Smooth muscle cell (in vitro differentiated cells): ENCODE results near the gene LGALS14. TPM values are rescaled to one million over a fixed set of nuclear protein-coding genes. Genes with fewer than 3 reads are reported as not detected.
"Not testable (repeated sequence)": the region's sequence is repeated elsewhere in the genome, so short reads cannot be mapped to it uniquely, and the experiment has no call there.

Experiments used
- DNase-seq: peaks from one replicate; lab custom pipeline; 2025; ENCODE audit not compliant: unreplicated experiment; lab: John Stamatoyannopoulos, UW
- H2AFZ ChIP-seq: fragments of 200-600 bp; sonication (generic); 2 replicates; pipeline ENCODE4 v1.6.0; 2016; ENCODE audit warnings: antibody characterized with exemption, low read depth, mild to moderate bottlenecking
- H3F3A ChIP-seq: fragments of 200-600 bp; sonication (generic); 2 replicates; pipeline ENCODE4 v1.6.0; 2017; ENCODE audit warnings: antibody characterized with exemption, low read depth
- H3K27ac ChIP-seq: fragments of 200-600 bp; sonication (generic); 2 replicates; pipeline ENCODE4 v1.5.1; 2016; ENCODE audit warnings: low read depth, mild to moderate bottlenecking
- H3K27me3 ChIP-seq: fragments of 200-600 bp; sonication (generic); 2 replicates; pipeline ENCODE4 v1.6.1; 2016; ENCODE audit warnings: low read depth, mild to moderate bottlenecking
- H3K36me3 ChIP-seq: fragments of 200-600 bp; sonication (generic); 2 replicates; pipeline ENCODE4 v1.5.1; 2016; ENCODE audit warnings: low read depth
- H3K4me1 ChIP-seq: fragments of 200-600 bp; sonication (generic); 2 replicates; pipeline ENCODE4 v1.5.1; 2016; ENCODE audit warnings: low read depth
- H3K4me2 ChIP-seq: fragments of 200-600 bp; sonication (generic); 2 replicates; pipeline ENCODE4 v1.6.0; 2016; ENCODE audit warnings: mild to moderate bottlenecking
- H3K4me3 ChIP-seq: fragments of 200-600 bp; sonication (generic); 2 replicates; pipeline ENCODE4 v1.5.1; 2016; ENCODE audit warnings: mild to moderate bottlenecking
- H3K79me2 ChIP-seq: fragments of 200-600 bp; sonication (generic); 2 replicates; pipeline ENCODE4 v1.6.0; 2016; ENCODE audit warnings: low read depth, mild to moderate bottlenecking
- H3K9ac ChIP-seq: fragments of 200-600 bp; sonication (generic); 2 replicates; pipeline ENCODE4 v1.6.0; 2016; ENCODE audit warnings: low read depth
- H3K9me3 ChIP-seq: fragments of 200-600 bp; sonication (generic); replicated peaks from 2 replicates; pipeline ENCODE4 v1.5.1; 2016; ENCODE audit warnings: low read depth
- H4K20me1 ChIP-seq: fragments of 200-600 bp; sonication (generic); 2 replicates; pipeline ENCODE4 v1.6.0; 2016; ENCODE audit warnings: low read depth
- WGBS: methylation state at CpG from one replicate; pipeline ENCODE4 v1.1.7; 2016; ENCODE audit warnings: low lambda C conversion rate; 5-methylcytosine and 5-hydroxymethylcytosine counted together
- polyA plus RNA-seq: library from polyadenylated mRNA; unstranded; fragments of >200 nt; fragmentation: Nextera tagmentation; extraction: Ambion mirVana; gene quantifications from 2 replicates; pipeline ENCODE4 v1.2.1, GENCODE V29; 2016
- total RNA-seq: library from RNA; depleted of rRNA; stranded (reverse); fragments of >200 nt; gene quantifications from 2 replicates; pipeline ENCODE4 v1.2.3, GENCODE V29; 2014
- TF ChIP-seq, protein P1 (sequence below): fragments of 200-600 bp; sonication (generic); IDR thresholded peaks from 2 replicates; pipeline ENCODE4 v1.5.1; 2017; ENCODE audit warnings: borderline replicate concordance, mild to moderate bottlenecking, antibody characterized with exemption; ENCODE audit not compliant: insufficient read depth, poor library complexity, severe bottlenecking

The LGALS14 gene
- total and polyA plus RNA-seq, 2 experiments from 2014 or later: not detected

DNA sequence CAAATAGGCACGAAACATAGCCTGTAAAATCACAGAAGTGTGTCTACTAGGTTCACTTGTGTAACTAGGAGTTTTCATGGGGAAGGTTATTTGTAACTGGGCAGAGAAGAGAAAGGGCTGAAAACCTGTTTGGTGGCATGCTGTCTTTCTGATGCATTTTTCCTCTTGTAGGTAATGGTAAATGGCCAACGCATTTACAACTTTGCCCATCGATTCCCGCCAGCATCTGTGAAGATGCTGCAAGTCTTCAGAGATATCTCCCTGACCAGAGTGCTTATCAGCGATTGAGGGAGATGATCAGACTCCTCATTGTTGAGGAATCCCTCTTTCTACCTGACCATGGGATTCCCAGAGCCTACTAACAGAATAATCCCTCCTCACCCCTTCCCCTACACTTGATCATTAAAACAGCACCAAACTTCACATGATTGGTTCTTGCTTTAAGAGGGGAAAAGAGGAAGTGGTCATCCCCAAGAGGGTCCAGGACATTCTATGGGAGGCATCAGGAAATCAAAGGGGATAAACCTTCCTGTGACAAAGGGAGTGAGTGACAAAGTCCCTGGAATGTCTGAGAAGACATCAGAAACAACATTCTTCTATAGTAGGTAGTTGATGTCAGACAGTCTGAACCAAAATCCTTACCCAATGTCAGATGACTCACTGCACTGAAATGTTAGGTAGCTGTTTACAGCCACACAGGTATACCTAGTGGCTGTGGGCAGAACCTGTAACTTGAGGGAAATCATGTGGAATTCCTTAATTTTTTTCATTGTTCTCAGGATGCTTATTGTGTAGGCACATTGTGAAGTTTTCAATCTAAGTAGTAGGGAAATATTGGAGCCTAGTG, 5.0 kb downstream of the LGALS14 start:
- no peaks in the 10 kb centered on the region for H3K9me3 ChIP-seq
- no peak for DNase-seq
- no peak overlapping the region for H3K4me3 ChIP-seq
- H3K27ac ChIP-seq: peak overlapping the region; percentile 30
- H3K4me2 ChIP-seq: no peak overlapping the region
- no peak overlapping the region for H2AFZ ChIP-seq
- H3K27me3 ChIP-seq: no peaks in the 10 kb centered on the region
- TF ChIP-seq, protein P1, sequence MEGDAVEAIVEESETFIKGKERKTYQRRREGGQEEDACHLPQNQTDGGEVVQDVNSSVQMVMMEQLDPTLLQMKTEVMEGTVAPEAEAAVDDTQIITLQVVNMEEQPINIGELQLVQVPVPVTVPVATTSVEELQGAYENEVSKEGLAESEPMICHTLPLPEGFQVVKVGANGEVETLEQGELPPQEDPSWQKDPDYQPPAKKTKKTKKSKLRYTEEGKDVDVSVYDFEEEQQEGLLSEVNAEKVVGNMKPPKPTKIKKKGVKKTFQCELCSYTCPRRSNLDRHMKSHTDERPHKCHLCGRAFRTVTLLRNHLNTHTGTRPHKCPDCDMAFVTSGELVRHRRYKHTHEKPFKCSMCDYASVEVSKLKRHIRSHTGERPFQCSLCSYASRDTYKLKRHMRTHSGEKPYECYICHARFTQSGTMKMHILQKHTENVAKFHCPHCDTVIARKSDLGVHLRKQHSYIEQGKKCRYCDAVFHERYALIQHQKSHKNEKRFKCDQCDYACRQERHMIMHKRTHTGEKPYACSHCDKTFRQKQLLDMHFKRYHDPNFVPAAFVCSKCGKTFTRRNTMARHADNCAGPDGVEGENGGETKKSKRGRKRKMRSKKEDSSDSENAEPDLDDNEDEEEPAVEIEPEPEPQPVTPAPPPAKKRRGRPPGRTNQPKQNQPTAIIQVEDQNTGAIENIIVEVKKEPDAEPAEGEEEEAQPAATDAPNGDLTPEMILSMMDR: no peak
- WGBS: 82% methylated on average over 5 of the region's 5 CpGs
- H3K9ac ChIP-seq: no peak overlapping the region
- no peaks in the 10 kb centered on the region for H3F3A ChIP-seq
- no peaks in the 10 kb centered on the region for H3K79me2 ChIP-seq
- H4K20me1 ChIP-seq: no peaks in the 10 kb centered on the region
- H3K4me1 ChIP-seq: no peaks in the 10 kb centered on the region
- no peaks in the 10 kb centered on the region for H3K36me3 ChIP-seq

DNA sequence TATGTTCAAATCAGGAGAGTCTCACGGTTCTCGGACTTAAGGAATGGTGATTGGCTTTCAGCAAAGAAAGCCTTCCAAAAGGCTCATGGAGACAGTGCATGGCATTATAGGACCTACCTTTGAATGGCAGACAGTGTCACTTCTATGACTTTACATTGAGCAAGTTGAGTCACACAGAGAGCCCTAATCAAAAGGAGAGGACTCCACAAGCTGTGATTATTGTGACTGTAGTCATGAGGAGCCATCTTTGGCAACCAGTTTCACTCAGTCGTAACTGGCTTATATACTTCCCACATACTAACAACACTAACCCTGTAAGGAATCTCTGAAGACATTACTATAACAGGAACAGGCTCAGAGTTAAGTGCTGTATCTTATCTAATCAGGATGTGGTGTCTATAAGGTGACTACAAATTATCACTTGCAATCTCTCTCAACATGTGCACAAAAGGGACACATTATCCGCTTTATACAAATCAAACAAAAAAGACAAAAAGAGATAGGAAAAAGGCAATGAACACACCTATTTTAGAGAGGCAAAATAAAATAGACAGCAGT, 6.1 kb downstream of the LGALS14 start:
- no peaks in the 10 kb centered on the region for H4K20me1 ChIP-seq
- H3K4me2 ChIP-seq: no peak overlapping the region
- H3K4me3 ChIP-seq: no peak overlapping the region
- no peaks in the 10 kb centered on the region for H3K79me2 ChIP-seq
- 87% methylated on average over 4 of the region's 4 CpGs for WGBS
- no peaks in the 10 kb centered on the region for H3K27me3 ChIP-seq
- DNase-seq: no peak
- no peaks in the 10 kb centered on the region for H3F3A ChIP-seq
- H3K9me3 ChIP-seq: no peaks in the 10 kb centered on the region
- no peak overlapping the region for H2AFZ ChIP-seq
- no peak overlapping the region for H3K9ac ChIP-seq
- no peak overlapping the region for H3K27ac ChIP-seq
- H3K4me1 ChIP-seq: no peaks in the 10 kb centered on the region
- TF ChIP-seq, protein P1: no peak
- no peaks in the 10 kb centered on the region for H3K36me3 ChIP-seq

DNA sequence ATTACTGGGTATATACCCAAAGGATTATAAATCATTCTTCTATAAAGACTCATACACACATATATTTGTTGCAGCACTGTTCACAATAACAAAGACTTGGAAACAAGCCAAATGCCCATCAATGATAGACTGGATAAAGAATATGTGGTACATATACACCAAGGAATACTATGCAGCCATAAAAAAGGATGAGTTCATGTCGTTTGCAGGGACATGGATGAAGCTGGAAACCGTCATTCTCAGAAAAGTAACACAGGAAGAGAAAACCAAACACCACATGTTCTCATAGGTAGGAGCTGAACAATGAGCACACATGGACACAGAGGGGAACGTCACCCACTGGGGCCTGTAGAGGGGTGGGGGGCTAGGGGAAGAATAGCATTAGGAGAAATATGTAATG, 15.9 kb downstream of the LGALS14 start:
- H3F3A ChIP-seq, H3K9ac ChIP-seq, H3K4me2 ChIP-seq, H4K20me1 ChIP-seq, H3K27ac ChIP-seq, H3K9me3 ChIP-seq, H3K27me3 ChIP-seq, DNase-seq, H2AFZ ChIP-seq, H3K36me3 ChIP-seq, H3K4me1 ChIP-seq, H3K79me2 ChIP-seq, H3K4me3 ChIP-seq: not testable (repeated sequence)
- WGBS: 72% methylated on average over 3 of the region's 3 CpGs

DNA sequence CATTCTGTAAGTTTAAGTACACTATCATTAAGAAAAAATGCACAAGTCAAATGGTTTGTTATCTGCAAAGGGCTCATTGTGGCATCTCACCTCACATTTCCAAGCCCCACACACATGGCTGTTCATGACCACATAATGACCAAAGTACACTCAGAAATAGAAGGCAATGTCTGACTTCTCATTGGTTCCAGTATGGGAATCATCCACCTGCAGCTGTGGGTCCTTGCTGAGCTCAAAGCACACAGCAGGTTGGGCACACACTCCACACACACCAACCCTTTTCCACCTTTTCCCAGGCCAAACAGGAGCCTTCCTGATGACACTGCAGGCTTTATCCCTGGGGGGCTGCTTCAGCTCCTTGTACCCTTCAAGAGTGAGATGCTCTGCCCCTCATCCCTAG, 21.7 kb downstream of the LGALS14 start:
- Histone ChIP-seq H3K27me3 (no peaks in the 10 kb centered on the region), H3K9ac (no peak overlapping the region), H4K20me1 (no peaks in the 10 kb centered on the region), H3K9me3 (no peaks in the 10 kb centered on the region), H3K4me1 (no peaks in the 10 kb centered on the region), H3K36me3 (no peaks in the 10 kb centered on the region), H3F3A (no peaks in the 10 kb centered on the region), H3K4me2 (no peak overlapping the region), H3K27ac (no peak overlapping the region), H3K4me3 (no peak overlapping the region), H2AFZ (no peak overlapping the region), H3K79me2 (no peaks in the 10 kb centered on the region)
- TF ChIP-seq, protein P1: no peak
- DNase-seq: no peak
